Endothelial cell of umbilical vein (primary cell): ENCODE measurements around the gene MINDY4. TPM values are rescaled to one million over a fixed set of nuclear protein-coding genes. Genes with fewer than 3 reads are reported as not detected.

Experiments
- BruUV-seq: library from RNA; stranded (reverse); fragments of 400-500 nt; replicated peaks from 2 replicates; lab custom pipeline; 2021; lab: Mats Ljungman, UMichigan
- CTCF ChIA-PET: fragments of 300-600, 350-600 bp; sonication (Branson Sonifier 250); formaldehyde crosslinking; loops from one replicate; lab custom pipeline; 2021; ENCODE audit warnings: antibody characterized with exemption, inconsistent platforms; lab: Charles Lee
- POLR2A ChIA-PET: fragments of 300-600, 350-600 bp; sonication (Branson Sonifier 250); formaldehyde crosslinking; loops from one replicate; lab custom pipeline; 2021; ENCODE audit warnings: antibody characterized with exemption, inconsistent platforms; lab: Charles Lee
- DNase-seq: peaks from one replicate; pipeline ENCODE4 v3.0.0-alpha.2; 2011; ENCODE audit warnings: low read depth, low spot score
- FAIRE-seq: peaks from 2 replicates; lab custom pipeline; 2011; peaks lifted over from hg19 to GRCh38; lab: Jason Lieb, UNC
- H2AFZ ChIP-seq: 2 replicates; pipeline ENCODE4 v1.6.0; 2012; ENCODE audit warnings: low read depth, low read length, control low read depth, inconsistent platforms
- H3K27ac ChIP-seq: 2 replicates; pipeline ENCODE4 v1.5.1; 2011; ENCODE audit warnings: low read depth, mild to moderate bottlenecking, control low read depth, low read length, moderate library complexity; ENCODE audit not compliant: insufficient read depth
- H3K27me3 ChIP-seq, 2 experiments: 2 replicates each; pipeline versions ENCODE4 v1.6.0 to v1.6.1; 2011; ENCODE audit warnings: low read length in 2 of 2, mixed read lengths in 1 of 2; ENCODE audit not compliant: control insufficient read depth in 2 of 2, insufficient read depth in 2 of 2
- H3K36me3 ChIP-seq, 2 experiments: 2 replicates in 1 of 2; 3 replicates in 1 of 2; pipeline ENCODE4 v1.5.1; 2011; ENCODE audit warnings: low read length in 2 of 2, mild to moderate bottlenecking in 1 of 2, moderate library complexity in 1 of 2; ENCODE audit not compliant: control insufficient read depth in 2 of 2, insufficient read depth in 2 of 2; ENCODE audit errors: extremely low read depth in 1 of 2
- H3K4me1 ChIP-seq: 3 replicates; pipeline ENCODE4 v1.5.1; 2011; ENCODE audit warnings: mild to moderate bottlenecking, low read length; ENCODE audit not compliant: control insufficient read depth, insufficient read depth; ENCODE audit errors: extremely low read depth
- H3K4me2 ChIP-seq: 2 replicates; pipeline ENCODE4 v1.6.1; 2011; ENCODE audit warnings: low read length, control low read depth, mixed read lengths; ENCODE audit not compliant: insufficient read depth
- H3K4me3 ChIP-seq, 3 experiments: fragments of 200-600 bp in 1 of 3; sonication (generic), shearing (Covaris generic) in 1 of 3; replicated peaks in 1 of 3; 2 replicates each; pipeline ENCODE4 v1.5.1; 2011 to 2016; ENCODE audit warnings: control low read depth in 3 of 3, low read length in 3 of 3, mild to moderate bottlenecking in 2 of 3, inconsistent platforms in 1 of 3, low read depth in 1 of 3, moderate library complexity in 1 of 3; ENCODE audit not compliant: insufficient read depth in 1 of 3
- H3K79me2 ChIP-seq: 2 replicates; pipeline ENCODE4 v1.6.0; 2012; ENCODE audit warnings: low read length, inconsistent platforms; ENCODE audit not compliant: control insufficient read depth, insufficient read depth
- H3K9ac ChIP-seq: replicated peaks from 2 replicates; pipeline ENCODE3; 2011; ENCODE audit warnings: low read length, control low read depth; ENCODE audit not compliant: insufficient read depth; ENCODE audit errors: extremely low read depth
- H3K9me1 ChIP-seq: replicated peaks from 3 replicates; pipeline ENCODE4 v1.6.0; 2011; ENCODE audit warnings: mild to moderate bottlenecking, low read length; ENCODE audit not compliant: control insufficient read depth, insufficient read depth; ENCODE audit errors: extremely low read depth
- H3K9me3 ChIP-seq: replicated peaks from 2 replicates; pipeline ENCODE4 v1.5.1; 2012; ENCODE audit warnings: low read length, inconsistent platforms; ENCODE audit not compliant: control insufficient read depth, insufficient read depth
- H4K20me1 ChIP-seq: replicated peaks from 2 replicates; pipeline ENCODE3; 2011; ENCODE audit warnings: mild to moderate bottlenecking, low read length; ENCODE audit not compliant: control insufficient read depth, insufficient read depth; ENCODE audit errors: extremely low read depth
- CTCF ChIP-seq, 2 donors: IDR thresholded peaks; 1 replicate in 1 of 2; 2 replicates in 1 of 2; pipeline ENCODE4 v1.5.1; 2011; ENCODE audit warnings: low read length in 2 of 2, mild to moderate bottlenecking in 2 of 2, moderate library complexity in 2 of 2, control low read depth in 1 of 2, inconsistent platforms in 1 of 2, low read depth in 1 of 2; ENCODE audit not compliant: insufficient read depth in 1 of 2; ENCODE audit errors: extremely low read depth in 1 of 2
- EZH2 ChIP-seq: IDR thresholded peaks from 2 replicates; pipeline ENCODE4 v1.6.1; 2012; ENCODE audit warnings: borderline replicate concordance, low read depth, mild to moderate bottlenecking, moderate library complexity, low read length, inconsistent platforms; ENCODE audit not compliant: severe bottlenecking
- FOS ChIP-seq: IDR thresholded peaks from 2 replicates; pipeline ENCODE4 v1.6.1; 2011; ENCODE audit warnings: mild to moderate bottlenecking, low read length, moderate library complexity, borderline replicate concordance; ENCODE audit not compliant: insufficient read depth
- GATA2 ChIP-seq: IDR thresholded peaks from 2 replicates; pipeline ENCODE4 v1.7.0; 2011; ENCODE audit warnings: low read depth, mild to moderate bottlenecking, moderate library complexity, mixed read lengths, low read length; ENCODE audit not compliant: insufficient read length, insufficient read depth
- JUN ChIP-seq: IDR thresholded peaks from 2 replicates; pipeline ENCODE4 v1.6.1; 2011; ENCODE audit warnings: borderline replicate concordance, low read depth; ENCODE audit not compliant: insufficient read length, insufficient read depth
- MAX ChIP-seq: IDR thresholded peaks from 2 replicates; pipeline ENCODE4 v1.6.1; 2011; ENCODE audit not compliant: insufficient read depth, insufficient read length
- MYC ChIP-seq: IDR thresholded peaks from one replicate; pipeline ENCODE4 v1.6.1; 2011; ENCODE audit warnings: mild to moderate bottlenecking, low read depth, low read length
- POLR2A ChIP-seq: IDR thresholded peaks from 2 replicates; pipeline ENCODE4 v1.6.1; 2012; ENCODE audit warnings: low read depth, mild to moderate bottlenecking, control low read depth, low read length
- POLR2AphosphoS5 ChIP-seq: IDR thresholded peaks from 2 replicates; pipeline ENCODE4 v1.6.1; 2012; ENCODE audit warnings: low read depth, mild to moderate bottlenecking, control low read depth, low read length, moderate library complexity; ENCODE audit not compliant: insufficient read depth
- dilution Hi-C: fragments of 300-500 bp; cut with MboI; formaldehyde crosslinking; loops from one replicate; pipeline ENCODE4 v1.15.0; 2019; ENCODE audit warnings: low sequenced_read_pairs; ENCODE audit not compliant: extremely low pct_ligation_motif_present
- intact Hi-C: fragments of 100-400 bp; cut with micrococcal nuclease; formaldehyde crosslinking; loops from one replicate; pipeline ENCODE4 v1.10.0; 2022
- polyA plus RNA-seq, 4 experiments: library from polyadenylated mRNA; depleted of rRNA in 3 of 4; stranded (reverse) in 3 of 4; unstranded in 1 of 4; fragments of >200 nt; gene quantifications; 2 replicates each; pipeline versions ENCODE4 v1.2.1 to v1.2.3, GENCODE V29; 2011 to 2012; ENCODE audit warnings: missing spikeins in 1 of 4
- total RNA-seq: library from RNA; stranded (reverse); gene quantifications from 2 replicates; pipeline ENCODE4 v1.2.3, GENCODE V29; 2021

The MINDY4 gene
- total and polyA plus RNA-seq, 2 donors (not counting 3 experiments of a cell fraction or from before 2014, with no cell fraction given), result 2.2 to 4.7 TPM

GRCh38 chr7:30931161-30931928 lies 160.1 kb downstream of the MINDY4 start:
- no TSS peak for BruUV-seq
- no peaks in the 10 kb centered on the region for H3K9me1 ChIP-seq
- H3K79me2 ChIP-seq, result no peaks in the 10 kb centered on the region
- TF ChIP-seq GATA2, result no peak
- TF ChIP-seq POLR2AphosphoS5, result no peak
- no peak for TF ChIP-seq POLR2A
- no peak for TF ChIP-seq CTCF (IDR thresholded peaks at IDR 0.05; ENCODE audit: extremely low read depth in 1 of 2, insufficient read depth in 1 of 2, low read depth in 1 of 2, low read length in 2 of 2)
- TF ChIP-seq MYC, result no peak
- no peak for TF ChIP-seq EZH2
- no peak for TF ChIP-seq JUN
- TF ChIP-seq FOS, result no peak
- TF ChIP-seq MAX, result no peak
- no peak for FAIRE-seq
- no peak overlapping the region for H3K4me2 ChIP-seq
- H3K36me3 ChIP-seq, result no peaks in the 10 kb centered on the region
- CTCF ChIA-PET, result interaction anchor here (1.0 to 3.1 kb wide), 3 partner anchors 8 to 192 kb away, joined by 3 to 29 read pairs (median 3); no protein-coding TSS in a partner anchor
- dilution Hi-C loops (no loop called here), intact Hi-C loops (no loop called here)
- no peak overlapping the region for H3K27ac ChIP-seq
- H3K9ac ChIP-seq, result no peak overlapping the region
- DNase-seq, result no peak
- H4K20me1 ChIP-seq, result no peaks in the 10 kb centered on the region
- H3K4me1 ChIP-seq, result no peaks in the 10 kb centered on the region
- H3K27me3 ChIP-seq, result peaks cover 0 to 1% of the 10 kb centered on the region in 2 experiments
- POLR2A ChIA-PET, result no interaction called here
- H3K9me3 ChIP-seq, result no peaks in the 10 kb centered on the region
- H2AFZ ChIP-seq, result no peak overlapping the region
- H3K4me3 ChIP-seq, result no peak overlapping the region
